ENCODE results near the gene RPL10A. TPM values are rescaled to one million over a fixed set of nuclear protein-coding genes. Genes with fewer than 3 reads are reported as not detected.
"Not testable (repeated sequence)": the region's sequence is repeated elsewhere in the genome, so short reads cannot be mapped to it uniquely, and the experiment has no call there.

Gene RPL10A
- total RNA-seq, 1 experiment from 2014 or later: 2,016 TPM

- H3K27me3 ChIP-seq: peaks cover 15% of the 10 kb centered on the region; the same call in 1 of the 2 replicates
Observed at GRCh38 chr6:35512740-35513139, 44.5 kb downstream of the RPL10A start, which contains the start of gene TULP1. TSS of gene TULP1 (minus strand) at chr6:35512896. CDS start at chr6:35512858, 38 bp downstream.

GRCh38 chr6:35514587-35514986, 46.4 kb downstream of the RPL10A start:
- DNase-seq: no peak
- Histone ChIP-seq H3K4me1 (no peaks in the 10 kb centered on the region), H3K27ac (no peak overlapping the region), H3K9me3 (replicated peaks) (no peaks in the 10 kb centered on the region), H3K4me3 (no peak overlapping the region), H3K27me3 (peaks cover 15% of the 10 kb centered on the region; the same call in 1 of the 2 replicates), H3K36me3 (no peaks in the 10 kb centered on the region)

More at GRCh38 chr6:35512740-35513139, 44.5 kb downstream of the RPL10A start, which contains the start of gene TULP1:
- no peak within 1 kb of the TSS for H3K27ac ChIP-seq
- no peak within 1 kb of the TSS for H3K4me3 ChIP-seq
- H3K36me3 ChIP-seq: no peaks in the 10 kb centered on the region
- H3K4me1 ChIP-seq: no peaks in the 10 kb centered on the region
- no peaks in the 10 kb centered on the region for H3K9me3 ChIP-seq (replicated peaks)
- no peak for DNase-seq

GRCh38 chr6:35515939-35516338, 47.7 kb downstream of the RPL10A start:
- H3K4me3 ChIP-seq; H3K36me3 ChIP-seq; H3K27ac ChIP-seq; H3K4me1 ChIP-seq; H3K9me3 ChIP-seq (replicated peaks); DNase-seq: not testable (repeated sequence)
- peaks cover 17% of the 10 kb centered on the region; the same call in 1 of the 2 replicates for H3K27me3 ChIP-seq

- H3K4me3 ChIP-seq: no peak overlapping the region
- H3K4me1 ChIP-seq: no peaks in the 10 kb centered on the region
- H3K9me3 ChIP-seq (replicated peaks): no peaks in the 10 kb centered on the region
- no peak overlapping the region for H3K27ac ChIP-seq
- H3K36me3 ChIP-seq: no peaks in the 10 kb centered on the region
- DNase-seq: no peak
- 0 out of 2 replicates have a peak, but pooled peaks cover 12% of the 10 kb centered on the region for H3K27me3 ChIP-seq
Observed at GRCh38 chr6:35516712-35517111, 48.5 kb downstream of the RPL10A start.

GRCh38 chr6:35517978-35518377, 49.8 kb downstream of the RPL10A start:
- H3K27me3 ChIP-seq; DNase-seq; H3K4me1 ChIP-seq; H3K36me3 ChIP-seq; H3K9me3 ChIP-seq (replicated peaks); H3K4me3 ChIP-seq; H3K27ac ChIP-seq: not testable (repeated sequence)

GRCh38 chr6:35518566-35519312, 50.5 kb downstream of the RPL10A start:
- Histone ChIP-seq H3K4me3 (no peak overlapping the region), H3K4me1 (no peaks in the 10 kb centered on the region), H3K9me3 (replicated peaks) (no peaks in the 10 kb centered on the region), H3K36me3 (no peaks in the 10 kb centered on the region), H3K27ac (no peak overlapping the region), H3K27me3 (0 out of 2 replicates have a peak, but pooled peaks cover 4% of the 10 kb centered on the region)
- DNase-seq: no peak

GRCh38 chr6:35519313-35520015, 51.3 kb downstream of the RPL10A start:
- Histone ChIP-seq H3K27me3 (0 out of 2 replicates have a peak, but pooled peaks cover 4% of the 10 kb centered on the region), H3K9me3 (replicated peaks) (no peaks in the 10 kb centered on the region), H3K36me3 (no peaks in the 10 kb centered on the region), H3K27ac (no peak overlapping the region), H3K4me3 (no peak overlapping the region), H3K4me1 (no peaks in the 10 kb centered on the region)
- no peak for DNase-seq

Other genes with a start within 250 kb of the RPL10A start
- 8.2 and 8.3 TPM in 2 replicates for gene ZNF76, start 208.7 kb upstream of the RPL10A start, total RNA-seq (2014; rRNA removed; shearing (Covaris generic))
- gene DEF6, start 170.6 kb upstream of the RPL10A start, total RNA-seq (2014; rRNA removed; shearing (Covaris generic)): 0.20 and 1.9 TPM in 2 replicates
- 9.5 and 10.6 TPM in 2 replicates for gene PPARD, start 125.8 kb upstream of the RPL10A start, total RNA-seq (2014; rRNA removed; shearing (Covaris generic))
- 10.5 and 10.9 TPM in 2 replicates for gene FANCE, start 16.1 kb upstream of the RPL10A start, total RNA-seq (2014; rRNA removed; shearing (Covaris generic))
- gene TEAD3, start 28.7 kb downstream of the RPL10A start, total RNA-seq (2014; rRNA removed; shearing (Covaris generic)): 8.4 and 8.8 TPM in 2 replicates
- 0.15 TPM in 1 of 2 replicates, not detected in the other for gene TULP1, start 44.5 kb downstream of the RPL10A start, total RNA-seq (2014; rRNA removed; shearing (Covaris generic))
- gene FKBP5, start 220.5 kb downstream of the RPL10A start, total RNA-seq (2014; rRNA removed; shearing (Covaris generic)): not detected in 2 replicates

All from SJCRH30 (cell line).